T follicular helper cell (primary cell): ENCODE measurements around the gene APOBEC3A.
A peak's percentile ranks its signal among the peaks of the same experiment; 100 is the strongest.
"Not testable (repeated sequence)": the region's sequence is repeated elsewhere in the genome, so short reads cannot be mapped to it uniquely, and the experiment has no call there.

Source experiments
- DNase-seq: peaks from one replicate; pipeline ENCODE4 v3.0.0-alpha.2; 2020; ENCODE audit warnings: low read depth

The APOBEC3A gene

DNA sequence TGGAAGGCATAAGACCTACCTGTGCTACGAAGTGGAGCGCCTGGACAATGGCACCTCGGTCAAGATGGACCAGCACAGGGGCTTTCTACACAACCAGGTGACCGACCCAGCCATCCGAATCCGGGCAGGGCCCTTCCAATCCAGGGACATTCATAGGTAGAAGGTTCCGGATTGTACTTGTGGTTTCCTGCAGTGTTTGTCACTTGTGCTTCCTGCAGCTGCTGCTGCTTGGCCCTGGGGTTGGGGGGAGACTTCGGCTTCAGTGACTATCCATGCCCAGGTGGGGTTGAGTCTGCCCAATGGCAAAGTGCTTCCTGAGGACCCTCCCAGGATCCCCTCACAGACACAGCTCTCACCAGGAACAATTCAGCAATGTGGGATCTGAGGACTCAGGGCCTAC is 2.2 kb downstream of the APOBEC3A start:
- no peak for DNase-seq

DNA sequence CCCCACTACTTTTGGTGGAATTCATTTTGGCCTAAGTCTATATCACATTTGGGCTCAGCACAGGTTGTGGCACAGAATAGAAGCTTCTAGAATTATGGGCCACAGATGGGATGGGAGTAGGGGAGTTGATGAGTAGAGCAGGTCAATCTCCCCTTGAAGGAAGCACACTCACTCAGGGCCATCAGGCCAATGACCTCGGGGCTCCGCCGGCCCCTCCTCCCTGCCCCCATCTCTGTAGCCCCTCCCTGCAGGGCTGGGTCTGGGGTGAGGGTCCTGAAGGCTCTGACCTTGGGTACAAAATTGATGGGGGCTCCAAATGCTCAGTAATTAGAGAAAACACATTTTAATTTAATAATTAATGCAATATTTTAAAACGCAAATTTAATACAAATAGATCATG is 3.3 kb downstream of the APOBEC3A start:
- DNase-seq: not testable (repeated sequence)

GRCh38 chr22:38963291-38963738 is 5.9 kb downstream of the APOBEC3A start:
- not testable (repeated sequence) for DNase-seq

DNA sequence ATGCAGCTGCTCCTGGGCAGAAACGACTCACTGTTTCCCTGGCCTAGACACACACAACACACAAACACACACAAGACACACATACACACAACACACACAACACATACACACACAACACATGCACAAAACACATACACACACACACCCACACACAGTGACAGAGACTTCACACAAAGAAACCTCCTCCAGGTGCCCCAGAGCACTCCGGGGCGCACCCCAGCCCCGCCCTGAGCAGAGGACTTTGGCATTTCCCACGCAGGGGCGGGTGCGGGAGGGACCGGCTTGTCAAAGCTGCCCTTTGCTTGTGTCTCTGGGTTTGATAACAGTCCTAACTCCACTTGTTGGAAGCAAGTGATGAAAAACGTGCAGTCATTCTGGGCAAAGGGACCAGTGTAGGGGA is 6.5 kb downstream of the APOBEC3A start:
- no peak for DNase-seq

DNA sequence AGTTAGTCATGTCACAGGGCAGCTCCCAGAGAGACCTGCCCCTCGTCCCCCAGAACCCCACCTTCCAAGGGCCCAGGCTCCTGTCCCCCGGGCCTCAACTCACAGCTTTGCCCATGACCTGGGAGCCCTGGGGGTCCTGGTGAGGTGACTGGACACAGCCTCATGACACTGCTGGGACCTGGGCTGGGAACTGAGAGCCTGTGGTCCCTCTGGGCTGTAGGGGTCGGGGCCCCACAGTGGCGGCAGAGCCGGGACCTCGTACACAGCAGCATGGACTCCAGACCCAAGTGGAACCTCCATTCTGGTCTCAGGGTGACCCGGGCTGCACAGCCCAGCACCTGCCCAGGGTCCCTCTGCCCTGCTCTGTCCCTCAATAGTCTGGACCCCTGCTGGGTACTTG is 6.9 kb downstream of the APOBEC3A start:
- no peak for DNase-seq

DNA sequence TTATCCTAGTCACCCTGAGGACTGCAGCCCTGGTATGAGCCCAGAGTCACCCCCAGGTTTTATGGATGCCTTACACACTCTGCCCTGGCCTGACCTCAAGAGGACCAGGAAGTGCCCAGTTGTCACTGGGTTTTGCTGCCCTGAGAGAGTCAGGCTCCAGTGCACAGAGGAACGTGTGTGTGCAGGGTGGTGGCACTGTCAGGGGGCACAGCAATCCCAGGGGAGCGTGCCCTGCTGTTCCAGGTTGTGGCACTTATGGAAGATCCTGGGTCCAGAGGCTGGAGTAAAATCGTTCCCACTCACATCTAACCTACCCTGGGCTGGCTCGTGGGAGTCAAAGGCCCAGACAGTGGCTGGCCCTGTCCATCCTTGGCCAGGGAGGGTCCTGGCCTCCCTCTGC is 7.6 kb downstream of the APOBEC3A start:
- DNase-seq: no peak

DNA sequence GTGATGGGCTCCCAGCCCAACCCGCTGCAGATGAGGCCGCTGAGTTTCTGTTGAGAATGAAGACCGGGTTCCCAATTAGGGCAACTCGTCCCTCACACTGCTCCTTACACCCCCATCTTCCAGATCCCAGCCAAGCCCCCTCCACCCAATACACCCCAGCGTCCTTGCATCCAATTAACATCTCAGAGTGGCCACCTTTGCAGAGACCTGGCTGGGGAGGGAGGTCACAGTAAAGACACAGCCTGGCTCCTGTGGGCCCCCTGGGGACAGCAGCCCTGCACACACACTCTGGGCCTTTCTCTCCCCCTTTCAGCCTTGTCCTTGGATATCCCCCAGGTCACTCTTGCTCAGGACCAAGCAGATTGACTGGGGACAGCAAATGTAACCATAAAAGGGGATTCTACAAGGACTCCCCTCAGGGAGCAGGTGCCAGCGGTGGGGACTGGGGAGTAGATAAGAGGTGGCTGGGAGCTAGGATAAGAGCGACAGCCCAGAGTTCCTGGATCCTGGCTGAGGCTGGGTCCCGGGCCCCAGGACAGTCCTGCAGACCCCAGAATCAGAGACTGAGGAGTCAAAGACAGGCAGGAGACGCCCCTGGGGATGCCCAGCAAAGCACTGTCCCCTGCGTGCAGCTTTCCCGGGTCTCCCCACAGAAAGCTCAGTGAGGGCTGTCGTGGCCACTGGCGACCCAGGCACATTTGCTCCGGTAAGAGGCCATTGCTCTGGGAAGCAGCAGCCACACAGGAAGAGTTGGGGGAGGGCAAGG is 8.4 kb downstream of the APOBEC3A start:
- DNase-seq: no peak

GRCh38 chr22:38966380-38966702 is 8.9 kb downstream of the APOBEC3A start:
- DNase-seq: no peak

- no peak for DNase-seq
Observed at GRCh38 chr22:38966942-38967341, 9.5 kb downstream of the APOBEC3A start.

- no peak for DNase-seq
Observed at GRCh38 chr22:38967451-38968450, 10.3 kb downstream of the APOBEC3A start.

DNA sequence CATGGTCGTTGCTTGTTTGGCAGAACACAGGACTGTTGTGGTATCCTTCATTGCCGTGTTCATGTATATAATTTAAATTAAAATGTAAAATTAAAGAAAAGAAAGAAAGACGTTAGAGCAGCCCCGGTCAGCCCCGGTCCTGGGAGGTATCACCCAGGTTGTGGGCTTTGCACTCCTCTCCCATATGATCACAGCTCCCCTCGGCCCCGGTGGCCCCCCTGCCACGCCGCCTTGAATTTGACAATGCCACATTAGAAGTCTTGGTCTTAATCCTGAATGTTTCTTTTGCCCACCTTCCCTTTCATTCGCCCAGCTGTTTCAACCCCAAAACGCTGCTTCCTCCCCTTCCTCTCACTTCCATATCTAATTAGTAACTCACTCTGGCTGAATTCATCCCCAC is 11.4 kb downstream of the APOBEC3A start:
- DNase-seq: no peak

GRCh38 chr22:38970551-38970950 is 13.1 kb downstream of the APOBEC3A start:
- no peak for DNase-seq

DNA sequence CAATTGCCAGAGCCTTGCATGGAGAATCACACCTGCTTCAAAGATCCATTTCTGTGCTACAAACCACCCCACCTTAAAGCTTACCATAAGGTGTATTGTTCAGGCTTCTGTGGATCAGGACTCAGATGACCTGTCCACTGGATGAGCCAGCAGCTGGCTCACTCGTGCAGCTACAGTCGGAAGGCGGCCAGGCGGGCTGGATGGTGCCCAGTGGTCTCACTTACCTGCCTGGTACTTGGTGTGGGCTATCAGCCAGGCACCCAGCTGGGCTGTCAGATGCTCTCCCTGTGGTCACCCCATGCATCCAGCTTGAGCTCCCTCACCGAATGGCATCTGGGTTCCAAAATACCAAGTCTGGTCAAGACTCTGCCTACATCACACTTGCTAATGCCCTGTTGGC is 13.8 kb downstream of the APOBEC3A start:
- DNase-seq: no peak

GRCh38 chr22:38971791-38972190 is 14.4 kb downstream of the APOBEC3A start:
- DNase-seq: no peak

DNA sequence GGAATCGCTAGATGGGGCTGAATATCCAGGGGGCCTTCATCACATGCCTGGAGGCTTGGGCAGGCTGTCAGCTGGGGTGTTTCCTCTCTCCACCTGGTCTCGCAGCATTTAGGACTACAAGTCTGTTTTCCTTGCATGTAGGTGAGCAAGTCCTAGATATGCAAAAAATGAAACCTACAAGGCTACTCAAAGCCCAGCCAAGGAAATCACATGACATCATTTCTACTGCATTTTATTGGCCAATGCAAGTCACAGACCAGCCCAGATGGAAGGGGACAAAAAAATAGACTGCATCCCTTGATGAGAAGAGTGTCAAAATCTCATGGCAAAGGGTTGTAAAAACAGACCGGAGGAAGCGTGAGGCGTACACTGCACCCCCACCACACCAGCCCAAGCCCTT is 15.1 kb downstream of the APOBEC3A start:
- no peak for DNase-seq

DNA sequence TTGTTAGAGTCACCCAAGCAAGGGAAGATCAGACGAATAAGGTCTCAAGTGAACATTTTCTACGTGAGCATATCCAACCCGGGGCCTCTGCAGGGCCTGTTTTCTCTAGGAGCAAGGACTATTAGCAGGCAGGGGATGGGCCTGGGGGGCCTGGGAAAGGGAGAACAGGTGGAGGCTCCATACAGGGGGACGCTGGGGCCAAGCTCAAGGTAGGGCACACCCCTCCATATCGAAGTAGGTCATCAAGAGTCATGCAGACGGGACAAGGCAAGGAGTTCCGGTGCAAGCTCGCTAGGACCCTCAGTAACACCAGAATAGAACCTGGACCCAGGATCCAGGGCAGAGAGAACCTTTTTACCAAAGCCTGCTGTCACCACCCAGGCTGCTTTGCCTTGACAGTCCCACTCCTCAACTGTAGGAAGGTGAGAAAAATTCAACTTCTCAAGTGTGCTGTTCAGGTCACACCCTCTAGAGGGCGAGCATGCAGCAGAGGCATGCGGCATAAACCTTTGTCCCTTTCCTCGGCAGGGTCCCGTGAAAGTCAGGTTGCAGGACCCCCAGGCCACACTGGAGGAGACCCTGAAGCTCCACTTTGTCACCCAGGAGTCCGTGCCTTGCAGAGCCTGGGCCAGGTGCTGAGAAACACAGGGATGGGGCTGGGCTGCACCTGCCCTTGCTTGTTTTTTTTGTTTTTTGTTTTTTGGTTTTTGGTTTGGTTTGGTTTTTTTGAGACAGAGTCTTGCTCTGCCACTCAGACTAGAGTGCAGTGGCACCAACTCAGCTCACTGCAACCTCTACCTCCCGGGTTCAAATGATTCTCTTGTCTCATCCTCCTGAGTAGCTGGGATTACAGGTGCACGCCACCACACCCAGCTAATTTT is 16.1 kb downstream of the APOBEC3A start:
- peak; percentile 42 for DNase-seq

- DNase-seq: no peak
Observed at GRCh38 chr22:38974170-38974825, 16.9 kb downstream of the APOBEC3A start.

- no peak for DNase-seq
Observed at GRCh38 chr22:38974826-38975175, 17.4 kb downstream of the APOBEC3A start.

DNA sequence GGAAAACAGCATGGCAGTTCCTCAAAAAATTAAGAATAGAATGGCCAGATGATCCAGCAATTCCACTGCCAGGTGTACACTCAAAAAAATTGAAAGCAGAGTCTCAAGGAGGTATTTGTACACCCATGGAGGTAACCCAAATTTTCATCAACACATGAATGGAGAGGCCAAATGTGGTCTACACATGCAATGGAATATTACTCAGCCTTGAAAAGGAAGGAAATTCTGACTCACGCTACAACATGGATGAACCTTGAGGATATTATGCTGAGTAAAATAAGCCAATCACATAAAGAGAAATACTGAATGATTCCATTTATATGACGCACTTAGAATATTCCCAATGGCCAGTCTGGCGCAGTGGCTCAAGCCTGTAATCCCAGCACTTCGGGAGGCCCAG is 19.9 kb downstream of the APOBEC3A start:
- not testable (repeated sequence) for DNase-seq

GRCh38 chr22:38980587-38980986 is 23.2 kb downstream of the APOBEC3A start:
- not testable (repeated sequence) for DNase-seq
